Activated naive CD4-positive, alpha-beta T cell treated with anti-CD3 and anti-CD28 coated beads, Interleukin-2, amount 50 U/mL, for 72 hours (primary cell): ENCODE measurements around the gene HOXA7. TPM values are rescaled to one million over a fixed set of nuclear protein-coding genes. Genes with fewer than 3 reads are reported as not detected.
A peak's percentile ranks its signal among the peaks of the same experiment; 100 is the strongest.

ENCODE experiments used
- ATAC-seq, 2 donors: fragments of 150-1000 bp; cut with Tn5 transposase; 2 replicates each; pipeline ENCODE4 v1.10.0; 2021; ENCODE audit warnings: mild to moderate bottlenecking in 2 of 2, moderate library complexity in 2 of 2
- DNase-seq, 2 donors: peaks; one replicate each; pipeline ENCODE4 v3.0.0; 2021 to 2022; ENCODE audit warnings: low spot score in 2 of 2
- H3K27ac Mint-ChIP-seq, 2 donors: one replicate each; pipeline ENCODE4 v1.8.0; 2022; ENCODE audit warnings: mild to moderate bottlenecking in 2 of 2, mixed read lengths in 2 of 2
- H3K36me3 Mint-ChIP-seq, 2 donors: one replicate each; pipeline ENCODE4 v1.8.0; 2022; ENCODE audit warnings: mixed read lengths in 2 of 2
- H3K9me3 Mint-ChIP-seq, 2 donors: one replicate each; pipeline ENCODE4 v1.8.0; 2022; ENCODE audit warnings: mixed read lengths in 2 of 2
- total RNA-seq, 2 donors: library from RNA; stranded (reverse); gene quantifications; one replicate each; pipeline ENCODE4 v1.2.3, GENCODE V29; 2022

Gene HOXA7
- total RNA-seq, 2 donors from 2014 or later, result not detected

DNA sequence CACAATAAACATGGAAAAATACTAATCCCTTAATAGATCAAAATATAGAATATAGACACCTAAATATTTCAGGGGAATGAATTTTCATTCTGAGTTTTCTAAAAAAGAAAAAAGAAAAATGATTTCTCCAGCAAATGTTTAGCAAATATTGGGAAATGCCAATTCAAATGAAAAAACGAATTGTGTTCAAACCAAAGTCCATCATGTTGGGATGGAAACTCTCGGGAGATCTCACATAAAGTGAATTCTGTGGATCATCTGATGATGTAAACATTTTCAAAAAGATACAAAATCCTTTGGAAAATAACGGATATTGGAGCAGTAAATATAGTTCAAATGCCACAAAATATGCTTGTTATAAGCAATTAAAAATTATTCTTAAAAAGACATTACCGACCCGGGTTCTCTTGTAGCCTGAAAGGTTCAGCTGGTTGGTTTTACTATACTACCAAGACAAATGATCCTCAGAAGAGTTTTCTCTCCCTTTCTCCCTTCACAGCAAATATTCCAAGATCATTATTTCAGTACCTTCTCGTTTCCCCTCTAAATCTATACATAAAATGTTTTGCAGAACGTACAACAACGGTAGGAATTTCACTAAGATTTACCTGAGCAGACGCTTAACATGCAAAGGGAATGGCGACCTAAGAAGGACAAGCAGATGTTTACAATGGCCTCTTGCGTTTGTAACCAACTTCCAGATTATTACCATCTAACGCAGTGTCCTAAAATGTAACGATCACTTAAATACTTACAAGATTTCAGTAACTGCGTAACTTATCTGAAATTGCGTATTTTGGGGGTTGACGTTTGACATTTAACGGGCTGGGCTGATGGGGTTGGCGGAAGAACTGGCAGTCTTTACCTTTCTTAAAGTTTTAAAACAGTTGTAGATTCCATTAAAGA is 40.9 kb upstream of the HOXA7 start:
- Mint-ChIP-seq H3K36me3 (peaks cover 0 to 14% of the 10 kb centered on the region in 2 donors), H3K27ac (no peak overlapping the region), H3K9me3 (no peaks in the 10 kb centered on the region)
- DNase-seq, result no peak
- no peak for ATAC-seq

DNA sequence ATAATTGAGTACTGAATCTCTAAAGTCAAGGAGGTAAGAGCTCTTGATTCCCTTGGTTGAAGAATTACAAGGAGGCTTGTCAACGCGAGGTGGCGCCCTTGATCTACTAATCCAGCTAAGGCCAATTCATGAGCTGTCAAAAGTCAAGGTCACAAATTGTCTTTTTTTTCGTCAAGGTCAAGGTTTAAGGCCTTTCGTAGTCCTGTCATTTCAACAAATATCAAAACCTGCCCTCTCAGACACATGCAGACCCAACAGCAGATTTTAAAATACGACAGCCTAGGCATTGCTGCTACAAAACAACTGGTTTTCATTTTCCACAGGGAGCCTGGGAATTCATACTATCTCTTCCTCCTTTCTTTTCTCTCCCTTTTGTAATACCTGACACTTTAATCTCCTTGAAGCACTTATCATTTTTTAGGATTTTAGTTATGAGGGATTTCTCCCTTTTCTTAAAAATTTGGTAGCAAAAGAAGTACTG is 39.9 kb upstream of the HOXA7 start:
- DNase-seq (peak; percentile 53 to 84), ATAC-seq (peak in 1 of 2 donors; percentile 49)
- peaks cover 0 to 14% of the 10 kb centered on the region in 2 donors for H3K36me3 Mint-ChIP-seq
- H3K27ac Mint-ChIP-seq, result no peak overlapping the region
- no peaks in the 10 kb centered on the region for H3K9me3 Mint-ChIP-seq

DNA sequence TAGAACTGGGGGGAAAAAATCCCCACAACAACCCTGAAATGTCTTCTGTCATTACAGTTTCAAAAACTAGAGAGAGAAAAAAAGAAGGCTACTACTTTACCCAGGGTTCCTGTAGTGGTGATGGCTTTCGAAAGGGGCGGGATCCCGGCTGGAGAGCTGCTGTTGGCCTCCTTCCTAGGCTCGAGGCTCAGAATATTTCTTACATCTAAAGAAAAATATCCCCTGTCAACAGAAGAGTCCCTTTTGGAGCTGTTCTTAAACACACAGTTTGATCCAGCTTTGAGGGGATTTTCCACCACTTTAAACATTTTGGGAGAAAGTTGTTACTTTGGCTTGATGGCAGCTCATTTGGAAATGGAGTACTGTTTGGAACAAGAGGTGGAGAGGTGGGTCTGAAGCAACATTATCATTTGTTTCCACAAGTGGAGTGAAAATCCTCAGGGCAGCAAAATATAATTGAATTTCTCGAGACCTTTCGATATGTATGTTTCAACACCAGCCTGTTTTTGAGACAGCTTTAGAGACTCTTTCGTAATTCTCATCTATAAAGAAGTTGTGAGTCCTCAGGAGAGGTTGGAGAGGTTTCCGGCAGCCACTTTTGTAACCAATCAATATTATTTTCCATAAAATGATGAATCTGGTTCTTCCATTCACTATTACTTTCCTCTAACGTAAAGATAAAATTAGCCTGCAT is 38.4 kb upstream of the HOXA7 start:
- no peak for ATAC-seq
- Mint-ChIP-seq H3K27ac (no peak overlapping the region), H3K9me3 (no peaks in the 10 kb centered on the region), H3K36me3 (peaks cover 0 to 13% of the 10 kb centered on the region in 2 donors)
- no peak for DNase-seq

DNA sequence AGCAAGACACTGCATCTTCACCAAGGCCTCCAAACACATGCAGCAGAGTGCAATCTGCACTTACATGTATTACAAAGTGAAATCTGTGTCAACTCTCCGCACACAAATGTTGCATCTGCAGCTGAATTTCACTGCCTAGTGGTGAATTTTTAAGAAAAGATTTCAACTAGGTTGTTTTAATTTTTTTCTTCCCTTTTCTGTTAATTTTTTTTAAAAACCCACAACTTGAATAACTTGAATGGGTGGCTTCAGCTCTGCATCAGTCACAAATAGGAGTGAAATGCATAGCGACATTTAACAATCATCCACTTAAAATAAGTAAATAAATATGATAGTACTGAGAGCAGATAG is 37.5 kb upstream of the HOXA7 start:
- DNase-seq, result no peak
- H3K36me3 Mint-ChIP-seq, result peaks cover 0 to 13% of the 10 kb centered on the region in 2 donors
- no peaks in the 10 kb centered on the region for H3K9me3 Mint-ChIP-seq
- no peak for ATAC-seq
- no peak overlapping the region for H3K27ac Mint-ChIP-seq

DNA sequence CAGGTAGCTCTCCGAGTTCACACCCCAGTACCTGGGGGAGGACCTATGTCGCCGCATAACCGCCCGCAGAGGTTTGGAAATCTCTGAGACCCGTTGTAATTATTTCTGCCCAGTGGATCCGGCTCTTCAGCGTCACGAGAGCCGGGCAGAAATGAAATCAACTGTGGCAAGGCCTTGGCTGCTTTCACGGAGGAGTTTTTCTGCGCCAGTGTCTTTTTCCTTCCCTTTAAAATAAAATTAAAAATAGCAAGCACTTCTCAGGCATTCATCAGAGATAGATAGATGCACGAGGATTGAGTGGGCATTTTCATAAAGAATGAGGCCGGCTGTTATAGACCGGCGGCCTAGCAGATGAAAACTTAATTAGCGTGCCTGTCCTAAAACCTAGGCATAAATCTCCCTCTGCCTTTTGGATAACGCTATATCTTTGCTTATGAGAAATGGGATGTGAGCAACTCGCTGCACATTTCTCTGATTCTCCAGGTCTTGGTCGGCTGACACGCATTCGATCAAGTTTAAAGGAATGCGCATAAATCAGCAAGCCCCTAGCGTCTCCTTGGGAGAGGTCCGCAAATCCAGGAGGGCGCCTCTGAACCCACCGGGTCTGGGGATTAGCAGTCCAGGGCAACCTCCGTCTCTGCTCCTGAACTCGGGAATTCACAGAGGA is 37.0 kb upstream of the HOXA7 start:
- ATAC-seq (no peak), DNase-seq (peak in 1 of 2 donors; percentile 39)
- Mint-ChIP-seq H3K36me3 (peaks cover 0 to 14% of the 10 kb centered on the region in 2 donors), H3K9me3 (no peaks in the 10 kb centered on the region), H3K27ac (no peak overlapping the region)

DNA sequence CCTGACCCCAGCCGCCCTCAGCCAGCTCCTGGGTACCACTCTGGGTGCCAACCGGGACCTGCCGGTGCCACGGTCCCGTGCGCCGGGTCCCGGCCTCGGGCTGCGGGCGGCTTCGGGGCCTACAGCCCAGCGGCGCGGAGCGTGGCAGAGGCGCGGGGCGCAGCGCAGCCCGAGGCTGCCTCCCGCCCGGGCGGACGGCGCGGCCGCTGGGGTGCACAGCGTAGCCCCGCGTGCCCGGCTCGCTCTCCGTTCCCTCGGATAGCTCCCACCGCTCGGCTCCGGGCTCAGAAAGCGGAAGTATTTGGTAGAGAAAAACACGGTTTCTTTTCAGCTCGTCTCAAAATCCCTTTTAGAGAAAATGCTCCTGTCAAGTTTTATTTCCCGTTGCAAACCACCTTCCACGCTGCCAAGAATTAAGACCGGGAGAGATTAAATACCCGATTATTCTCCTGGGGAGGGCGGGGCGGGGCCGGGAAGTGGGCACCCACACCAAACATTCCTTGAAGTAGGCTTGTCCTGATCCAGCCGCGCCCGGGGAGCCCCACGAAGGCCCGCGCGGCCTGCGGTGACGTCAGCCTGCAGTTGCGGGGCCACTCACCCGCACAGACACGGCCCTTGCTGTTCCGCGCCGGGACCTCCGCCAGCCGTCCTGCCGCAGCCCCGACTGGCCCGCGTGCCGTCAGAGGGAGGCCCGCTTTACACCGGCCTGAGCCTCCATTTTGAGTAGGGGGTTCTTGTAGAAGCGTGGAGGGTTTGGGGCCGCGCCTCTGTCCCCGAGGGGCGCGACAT is 36.3 kb upstream of the HOXA7 start:
- no peaks in the 10 kb centered on the region for H3K9me3 Mint-ChIP-seq
- H3K27ac Mint-ChIP-seq, result no peak overlapping the region
- ATAC-seq (peak in 1 of 2 donors; percentile 48), DNase-seq (peak in 1 of 2 donors; percentile 28)
- peaks cover 0 to 11% of the 10 kb centered on the region in 2 donors for H3K36me3 Mint-ChIP-seq

DNA sequence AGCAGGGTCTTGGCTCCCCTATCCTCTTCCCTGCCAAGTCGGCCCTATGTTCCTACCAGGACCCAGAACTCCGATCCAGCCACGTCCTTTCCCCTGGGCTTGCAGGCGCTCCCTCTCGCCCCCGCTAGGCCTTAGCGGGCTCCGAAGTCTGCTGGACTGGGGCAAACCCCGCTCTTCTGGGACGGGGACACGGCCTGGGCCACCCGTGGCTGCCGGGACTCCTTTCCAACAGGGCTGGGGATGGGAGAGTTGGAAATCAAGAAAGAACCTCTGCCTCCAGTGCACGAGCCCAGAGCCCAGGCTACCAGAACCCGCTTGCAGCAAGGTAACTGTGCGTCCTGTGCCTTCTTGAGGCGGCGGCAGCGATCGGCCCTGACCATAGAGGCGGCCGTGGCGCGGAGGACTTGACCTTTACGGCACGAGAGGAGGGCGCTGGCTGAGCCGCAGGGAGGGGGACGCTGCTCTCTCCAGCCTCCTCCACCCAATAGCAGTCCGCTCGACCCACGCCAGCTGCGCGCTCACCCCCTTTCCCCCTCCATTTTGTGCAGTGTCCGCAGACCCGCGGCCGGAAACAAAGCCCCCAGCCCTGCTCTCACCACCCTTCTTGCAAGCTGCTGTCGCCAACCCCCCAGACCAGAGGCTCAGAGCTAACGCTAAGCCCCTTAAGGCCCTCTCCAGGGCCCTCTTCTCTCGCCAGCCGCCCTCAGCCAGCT is 35.5 kb upstream of the HOXA7 start:
- Mint-ChIP-seq H3K9me3 (no peaks in the 10 kb centered on the region), H3K36me3 (peaks cover 0 to 11% of the 10 kb centered on the region in 2 donors), H3K27ac (no peak overlapping the region)
- ATAC-seq (no peak), DNase-seq (peak in 1 of 2 donors; percentile 37)

DNA sequence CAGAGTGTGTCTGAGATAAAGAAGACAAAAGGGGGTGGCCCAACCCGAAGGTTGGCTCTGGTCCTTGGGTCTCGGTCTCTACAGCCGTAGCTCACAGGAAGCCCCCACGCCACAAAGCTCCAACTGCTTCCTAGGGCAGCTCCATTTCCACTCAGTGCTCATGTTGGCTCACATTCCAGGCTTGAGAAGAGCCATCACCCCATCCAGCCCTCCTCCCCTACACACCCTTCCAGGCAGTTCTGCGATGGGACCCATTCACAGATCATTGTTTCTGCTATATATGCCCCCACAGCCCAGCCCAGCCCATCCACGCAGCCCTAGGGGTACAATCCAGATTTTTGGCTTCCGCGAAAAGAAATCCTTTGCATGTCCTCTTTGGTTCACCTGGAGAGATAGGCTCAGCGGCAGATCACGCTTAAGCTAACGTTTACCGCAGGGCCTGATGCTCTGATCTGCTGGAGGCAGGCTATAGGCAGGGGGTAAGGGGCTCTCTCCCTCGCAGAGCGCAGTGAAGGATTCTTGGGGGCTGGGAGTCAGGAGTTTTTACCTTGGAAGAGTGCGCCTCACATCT is 34.8 kb upstream of the HOXA7 start:
- DNase-seq (no peak), ATAC-seq (no peak)
- H3K9me3 Mint-ChIP-seq, result no peaks in the 10 kb centered on the region
- H3K36me3 Mint-ChIP-seq, result peaks cover 0 to 14% of the 10 kb centered on the region in 2 donors
- H3K27ac Mint-ChIP-seq, result no peak overlapping the region

DNA sequence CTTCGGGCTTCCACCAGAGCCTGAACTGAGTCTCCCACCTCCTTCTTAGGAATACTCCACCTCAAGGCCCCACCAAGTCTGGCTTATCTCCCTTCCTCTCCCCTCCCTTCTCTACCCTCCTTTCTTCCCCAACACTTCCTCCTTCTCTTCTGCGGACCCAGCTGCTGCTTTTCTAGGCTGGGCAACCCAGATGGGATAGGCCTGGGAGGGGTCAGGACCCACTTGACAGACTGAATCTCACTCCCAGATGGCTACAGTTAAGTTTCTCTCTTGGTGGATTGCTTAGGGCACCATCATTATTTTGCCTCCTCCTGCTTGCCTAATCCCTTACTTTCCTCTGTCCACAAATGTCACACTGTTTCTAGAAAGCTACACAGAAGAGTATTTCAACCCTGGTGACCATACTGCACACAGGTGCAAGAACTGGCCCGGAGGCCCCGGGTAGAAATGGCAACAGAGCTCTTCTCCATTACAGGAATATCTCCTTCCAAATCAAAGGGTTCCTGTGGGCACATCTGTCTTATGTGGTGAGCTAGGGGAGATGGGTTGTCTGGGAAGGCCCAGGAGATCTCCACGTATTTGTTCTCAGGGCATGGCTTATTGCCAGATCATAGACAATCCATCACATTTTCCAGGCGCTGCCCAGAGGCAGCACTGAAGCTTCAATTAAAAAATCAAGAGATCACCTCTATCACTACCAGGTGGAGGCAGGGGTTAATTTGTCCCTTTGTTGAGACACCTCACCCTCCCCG is 33.7 kb upstream of the HOXA7 start:
- Mint-ChIP-seq H3K9me3 (no peaks in the 10 kb centered on the region), H3K27ac (no peak overlapping the region), H3K36me3 (peaks cover 0 to 19% of the 10 kb centered on the region in 2 donors)
- DNase-seq (no peak), ATAC-seq (no peak)

DNA sequence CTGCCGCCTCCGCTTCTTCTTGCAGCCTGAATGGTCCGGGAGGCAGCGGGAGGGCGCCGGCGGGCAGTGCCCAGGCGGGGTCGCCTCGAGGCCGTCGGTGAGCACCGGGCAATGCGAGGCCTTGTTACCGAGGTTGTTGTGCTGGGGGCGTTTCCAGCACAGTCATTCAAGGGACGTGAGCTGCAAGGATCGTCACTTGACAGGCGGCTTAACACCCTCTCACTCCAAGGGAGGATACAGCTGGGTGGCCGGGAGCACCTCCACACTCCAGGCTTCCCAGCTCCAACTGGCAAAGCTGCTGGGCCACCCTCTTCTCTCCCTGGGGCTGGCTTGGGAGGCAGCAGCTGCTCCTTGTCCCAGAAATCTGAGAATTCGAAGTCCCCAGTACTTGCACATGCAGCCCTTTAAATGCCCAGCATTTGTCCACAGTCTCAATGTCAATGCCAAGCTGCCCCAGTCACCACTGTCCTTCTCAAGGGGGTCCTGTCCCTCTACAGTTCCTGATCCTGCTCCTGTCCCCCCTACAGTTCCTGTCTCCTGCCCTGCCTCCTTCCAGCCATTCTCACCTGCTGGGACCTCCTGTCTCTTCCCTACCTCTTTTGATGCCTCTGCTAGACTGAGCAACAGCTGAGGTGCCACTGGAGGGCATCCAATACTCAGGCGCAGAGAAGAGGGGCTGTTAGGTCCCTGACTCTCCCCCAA is 33.0 kb upstream of the HOXA7 start:
- DNase-seq (peak in 1 of 2 donors; percentile 44), ATAC-seq (no peak)
- no peaks in the 10 kb centered on the region for H3K9me3 Mint-ChIP-seq

DNA sequence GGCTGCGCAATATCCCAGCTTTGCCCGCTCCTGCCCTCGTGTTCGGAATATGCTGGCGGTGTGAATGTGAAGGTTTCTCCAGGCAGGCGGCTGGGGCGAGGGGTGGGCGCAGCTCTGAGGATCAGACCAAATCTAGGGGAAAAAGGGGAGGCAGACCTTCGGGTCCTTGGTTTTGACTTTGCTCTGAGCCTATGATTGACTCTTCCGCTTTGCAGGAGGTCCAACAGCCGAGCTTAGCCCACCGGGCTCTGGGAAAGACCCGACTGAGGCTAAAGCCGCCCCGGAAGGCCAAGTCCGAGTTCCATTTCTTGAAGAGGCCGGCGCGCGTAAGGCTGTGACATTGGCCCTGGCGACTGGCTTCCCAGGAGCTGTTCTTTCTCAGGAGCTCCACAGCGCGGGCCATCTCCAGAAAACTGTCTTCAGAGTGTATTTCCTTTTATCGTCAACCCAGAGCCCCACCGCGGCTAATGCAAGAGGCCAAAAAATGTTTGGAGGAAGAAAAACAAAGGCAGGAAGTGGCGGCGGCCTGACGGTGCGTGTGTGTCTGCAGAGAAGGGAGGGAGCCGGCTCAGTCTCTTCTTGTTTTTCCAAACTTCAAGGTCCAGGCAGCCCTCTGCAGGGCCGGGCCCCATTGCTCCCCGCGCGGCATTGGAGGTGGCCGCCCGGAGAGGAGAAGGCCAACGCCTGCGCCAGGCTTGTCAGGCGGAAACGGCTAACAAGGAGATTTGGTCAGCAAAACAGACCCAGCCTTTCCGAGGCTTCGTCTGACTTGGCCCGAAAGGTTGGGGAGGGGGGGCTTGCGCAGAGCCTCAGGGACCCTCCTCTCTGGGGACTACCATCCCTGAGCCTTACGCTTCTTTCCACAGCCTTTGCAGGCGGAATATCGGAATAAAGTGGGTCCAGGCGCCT is 32.2 kb upstream of the HOXA7 start:
- no peak for ATAC-seq
- peak in 1 of 2 donors; percentile 41 for DNase-seq
- Mint-ChIP-seq H3K36me3 (peaks cover 0 to 19% of the 10 kb centered on the region in 2 donors), H3K27ac (peak overlapping the region in 1 of 2 donors; percentile 26), H3K9me3 (no peaks in the 10 kb centered on the region)

More for the DNA sequence above, 33.0 kb upstream of the HOXA7 start:
- H3K27ac Mint-ChIP-seq, result no peak overlapping the region
- peaks cover 0 to 19% of the 10 kb centered on the region in 2 donors for H3K36me3 Mint-ChIP-seq

DNA sequence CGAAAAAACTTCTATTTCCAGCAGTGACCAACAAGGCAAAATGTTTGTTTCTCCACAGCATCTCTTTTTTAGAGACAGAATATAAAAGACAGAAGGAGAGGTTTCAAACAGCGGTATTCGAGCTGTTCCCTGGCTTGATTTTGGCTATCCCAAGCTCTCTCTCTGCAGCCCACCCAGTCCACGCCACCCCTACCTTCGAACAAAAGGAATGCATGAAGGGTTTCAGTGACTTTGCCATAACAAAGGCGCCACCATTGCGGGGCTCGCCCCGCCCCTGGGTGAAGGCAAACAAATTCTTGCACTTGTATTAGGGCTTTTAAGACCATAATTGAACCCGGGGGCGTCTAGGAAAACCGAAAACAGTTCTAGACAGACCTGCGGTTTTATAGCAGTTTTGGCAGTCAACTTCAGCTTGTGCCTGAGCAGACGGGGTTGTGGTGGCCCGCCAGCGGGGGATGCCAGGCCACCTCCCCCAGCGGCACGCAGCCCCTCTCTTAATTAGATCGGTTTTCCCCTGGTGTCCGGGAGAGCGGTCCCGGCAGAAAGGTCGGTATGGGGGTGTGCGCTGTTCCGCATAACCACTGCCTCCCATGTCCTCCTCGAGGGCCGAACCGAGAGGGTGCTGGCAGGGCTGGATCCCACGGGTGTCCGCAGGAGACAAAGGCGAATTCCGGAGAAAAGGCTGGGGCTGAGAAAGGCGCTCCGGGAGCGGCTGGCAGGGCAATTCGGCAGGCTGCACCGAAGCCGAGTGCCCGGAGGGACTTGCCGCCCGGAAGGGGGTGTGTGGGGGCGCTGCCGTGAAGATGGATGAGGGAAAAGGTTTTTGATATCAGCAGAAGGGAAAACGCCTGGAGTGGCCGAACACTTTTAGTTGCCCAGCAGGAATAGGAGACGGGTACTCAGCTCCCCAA is 31.3 kb upstream of the HOXA7 start:
- Mint-ChIP-seq H3K36me3 (peaks cover 0 to 19% of the 10 kb centered on the region in 2 donors), H3K9me3 (no peaks in the 10 kb centered on the region), H3K27ac (no peak overlapping the region)
- ATAC-seq (no peak), DNase-seq (peak in 1 of 2 donors; percentile 31)
